ENCODE measurements around the gene EGLN3. TPM values are rescaled to one million over a fixed set of nuclear protein-coding genes. Genes with fewer than 3 reads are reported as not detected.

The EGLN3 gene
- total RNA-seq, 1 donor from 2014 or later = 7.0 TPM

DNA sequence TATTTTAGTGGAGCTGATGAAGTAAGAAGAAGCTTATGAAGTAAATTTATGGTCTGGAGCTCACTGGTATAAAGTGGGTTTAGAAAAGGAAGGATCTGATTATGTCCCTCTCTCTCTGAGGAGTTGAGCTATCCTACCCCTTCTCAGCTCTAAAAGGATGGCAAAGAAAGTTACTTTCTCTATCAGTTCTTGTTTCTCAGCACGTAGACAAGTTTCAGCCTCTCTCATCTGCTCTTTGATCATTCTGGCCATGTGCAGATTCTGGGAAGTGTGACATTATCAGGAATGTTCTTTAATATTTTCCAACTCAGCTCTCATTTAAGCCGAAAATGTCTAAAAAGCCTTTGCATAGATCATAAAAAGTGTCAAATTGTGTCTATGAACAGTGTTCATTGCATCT, 5.8 kb upstream of the EGLN3 start:
- DNase-seq (ENCODE audit: low read depth) = no peak
- TF ChIP-seq, protein P1, sequence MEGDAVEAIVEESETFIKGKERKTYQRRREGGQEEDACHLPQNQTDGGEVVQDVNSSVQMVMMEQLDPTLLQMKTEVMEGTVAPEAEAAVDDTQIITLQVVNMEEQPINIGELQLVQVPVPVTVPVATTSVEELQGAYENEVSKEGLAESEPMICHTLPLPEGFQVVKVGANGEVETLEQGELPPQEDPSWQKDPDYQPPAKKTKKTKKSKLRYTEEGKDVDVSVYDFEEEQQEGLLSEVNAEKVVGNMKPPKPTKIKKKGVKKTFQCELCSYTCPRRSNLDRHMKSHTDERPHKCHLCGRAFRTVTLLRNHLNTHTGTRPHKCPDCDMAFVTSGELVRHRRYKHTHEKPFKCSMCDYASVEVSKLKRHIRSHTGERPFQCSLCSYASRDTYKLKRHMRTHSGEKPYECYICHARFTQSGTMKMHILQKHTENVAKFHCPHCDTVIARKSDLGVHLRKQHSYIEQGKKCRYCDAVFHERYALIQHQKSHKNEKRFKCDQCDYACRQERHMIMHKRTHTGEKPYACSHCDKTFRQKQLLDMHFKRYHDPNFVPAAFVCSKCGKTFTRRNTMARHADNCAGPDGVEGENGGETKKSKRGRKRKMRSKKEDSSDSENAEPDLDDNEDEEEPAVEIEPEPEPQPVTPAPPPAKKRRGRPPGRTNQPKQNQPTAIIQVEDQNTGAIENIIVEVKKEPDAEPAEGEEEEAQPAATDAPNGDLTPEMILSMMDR (conservative IDR thresholded peaks at IDR 0.05; ENCODE audit: low read depth, low read length) = no peak
- no peak overlapping the region for H3K4me3 ChIP-seq (ENCODE audit: low read depth, low read length)

DNA sequence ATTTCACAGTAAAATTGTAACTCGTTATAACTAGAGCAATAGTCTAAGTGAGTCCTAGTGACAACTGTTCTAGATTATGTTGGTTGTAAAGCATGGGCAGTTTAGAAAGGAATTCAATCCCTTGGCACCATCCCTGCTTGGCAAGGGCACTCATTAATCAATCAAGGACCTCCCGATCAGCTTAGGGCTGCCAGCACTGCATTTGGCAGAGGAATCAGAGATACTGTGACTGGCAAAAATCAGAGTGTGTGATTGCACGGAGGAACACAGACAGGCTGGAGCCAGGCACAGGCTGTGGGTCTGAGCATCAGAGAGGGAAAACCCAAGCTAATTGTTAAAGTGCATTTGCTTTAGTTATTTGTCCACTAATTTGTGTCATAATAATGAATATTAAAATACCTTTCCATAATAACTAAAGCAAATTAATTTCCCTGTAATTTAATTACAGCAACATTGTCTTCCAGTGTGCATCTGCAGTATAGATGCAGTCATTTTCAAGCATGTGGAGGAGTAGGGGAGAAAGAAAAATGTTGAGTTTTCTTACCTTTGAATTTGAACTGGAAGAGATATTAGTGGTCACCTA, 3.2 kb upstream of the EGLN3 start:
- no peak for DNase-seq (ENCODE audit: low read depth)
- no peak overlapping the region for H3K4me3 ChIP-seq (ENCODE audit: low read depth, low read length)
- TF ChIP-seq, protein P1 (conservative IDR thresholded peaks at IDR 0.05; ENCODE audit: low read depth, low read length) = no peak

DNA sequence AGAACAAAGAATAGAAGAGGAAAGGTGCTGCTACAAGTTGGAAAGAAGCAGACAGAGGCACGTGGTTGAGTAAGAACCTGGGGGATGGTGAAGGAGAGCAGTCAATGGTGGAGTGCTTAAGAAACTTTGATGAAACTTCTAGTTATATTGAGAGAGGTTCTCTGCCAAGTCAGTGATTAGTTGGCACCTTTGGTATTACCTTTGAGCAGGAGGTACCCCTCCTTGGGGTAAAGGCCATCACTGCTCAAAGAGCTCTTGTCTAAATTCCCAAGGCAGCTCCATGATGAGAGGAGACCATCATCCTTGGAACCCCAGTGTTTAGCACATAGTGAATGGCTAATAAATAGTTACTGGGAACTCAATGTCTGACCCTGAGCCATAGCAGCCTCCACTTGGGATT, 1.7 kb upstream of the EGLN3 start:
- TF ChIP-seq, protein P1 (conservative IDR thresholded peaks at IDR 0.05; ENCODE audit: low read depth, low read length) = no peak
- DNase-seq (ENCODE audit: low read depth) = no peak
- H3K4me3 ChIP-seq (ENCODE audit: low read depth, low read length) = no peak overlapping the region

DNA sequence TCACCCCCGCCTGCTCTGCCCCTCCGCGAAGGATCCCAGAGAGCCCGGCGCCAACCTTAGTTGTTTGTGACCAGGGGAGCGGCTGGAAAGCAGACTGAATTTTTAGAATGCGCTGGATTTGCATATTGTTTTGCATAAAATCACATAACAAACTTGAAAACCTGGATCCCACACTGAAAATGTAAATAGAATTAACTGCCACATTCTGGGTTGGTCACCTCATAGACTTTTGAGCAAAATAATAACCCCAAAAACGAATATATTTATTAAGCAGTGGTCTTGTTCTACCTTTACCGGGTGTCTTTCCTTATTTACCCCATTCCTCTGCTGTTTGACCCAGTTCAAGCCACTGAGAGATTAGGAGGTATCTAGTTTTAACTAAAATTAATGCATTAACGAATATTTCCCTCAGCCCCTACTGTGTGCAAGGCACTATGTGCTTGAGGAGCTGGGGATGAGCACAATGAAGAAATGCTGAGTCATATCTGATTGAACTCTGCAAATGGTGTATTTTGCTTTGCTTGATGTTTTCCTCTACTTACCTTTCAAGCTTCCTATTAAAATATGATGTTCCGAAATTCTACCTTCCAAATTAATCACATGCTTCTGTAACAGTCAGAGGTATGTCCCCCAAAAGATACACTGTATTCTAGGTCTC, 438 bp upstream of the EGLN3 start:
- DNase-seq (ENCODE audit: low read depth) = no peak
- TF ChIP-seq, protein P1 (conservative IDR thresholded peaks at IDR 0.05; ENCODE audit: low read depth, low read length) = no peak
- H3K4me3 ChIP-seq (ENCODE audit: low read depth, low read length) = peak overlapping the region; percentile 86

DNA sequence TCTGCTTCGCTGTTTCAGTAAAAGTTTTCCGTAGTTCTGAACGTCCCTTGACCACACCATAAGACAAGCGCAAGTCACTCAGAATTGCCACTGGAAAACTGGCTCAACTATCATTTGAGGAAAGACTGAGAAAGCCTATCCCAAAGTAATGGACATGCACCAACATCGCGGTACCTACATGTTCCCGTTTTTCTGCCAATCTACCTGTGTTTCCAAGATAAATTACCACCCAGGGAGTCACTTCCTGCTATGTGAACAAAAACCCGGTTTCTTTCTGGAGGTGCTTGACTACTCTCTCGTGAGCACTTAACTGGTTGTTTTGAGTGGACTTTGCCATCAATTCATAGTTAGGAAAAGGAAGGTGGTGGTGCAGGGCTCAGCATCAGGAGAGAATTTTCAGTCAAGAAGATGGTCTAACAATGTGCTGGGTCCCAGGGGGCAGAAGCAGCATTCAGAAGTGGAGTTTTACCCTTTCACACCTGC, 1.4 kb downstream of the EGLN3 start:
- TF ChIP-seq, protein P1 (conservative IDR thresholded peaks at IDR 0.05; ENCODE audit: low read depth, low read length) = no peak
- H3K4me3 ChIP-seq (ENCODE audit: low read depth, low read length) = peak overlapping the region; percentile 86
- no peak for DNase-seq (ENCODE audit: low read depth)

DNA sequence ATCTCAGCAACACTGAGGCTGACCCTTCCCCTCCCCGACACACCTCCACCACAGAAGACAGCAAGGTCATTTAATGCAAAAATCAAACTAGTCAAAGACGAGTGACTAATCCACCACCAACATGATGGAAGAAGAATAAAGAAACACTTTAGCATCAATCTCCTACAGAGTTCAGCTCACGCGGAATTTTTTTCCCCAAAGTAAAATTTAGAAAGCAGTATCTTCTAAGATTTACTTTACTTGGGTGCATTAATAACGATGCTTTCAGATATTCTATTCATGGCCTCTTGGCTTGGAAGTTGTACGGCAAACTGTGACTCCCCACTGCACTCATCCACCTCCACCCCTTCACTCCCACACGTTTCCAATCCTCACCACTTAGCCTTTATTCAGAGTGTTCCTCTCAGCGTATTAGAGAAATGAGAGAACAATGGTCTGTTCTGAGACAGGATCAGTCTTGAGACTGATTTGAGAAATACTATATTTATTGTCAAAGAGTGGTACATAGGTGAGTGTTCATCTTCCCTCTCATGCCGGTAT, 1.9 kb downstream of the EGLN3 start:
- H3K4me3 ChIP-seq (ENCODE audit: low read depth, low read length) = peak overlapping the region; percentile 86
- DNase-seq (ENCODE audit: low read depth) = no peak
- TF ChIP-seq, protein P1 (conservative IDR thresholded peaks at IDR 0.05; ENCODE audit: low read depth, low read length) = no peak
